ENCODE results near the gene FBXW12.

Gene FBXW12

GRCh38 chr3:48409291-48410201, 37.5 kb downstream of the FBXW12 start:
- H3K27ac Mint-ChIP-seq = no peak overlapping the region
- H3K4me1 Mint-ChIP-seq = no peaks in the 10 kb centered on the region
- no peaks in the 10 kb centered on the region for H3K27me3 Mint-ChIP-seq
- no peak for ATAC-seq (replicated peaks)
- H3K36me3 Mint-ChIP-seq = no peaks in the 10 kb centered on the region
- no peaks in the 10 kb centered on the region for H3K9me3 Mint-ChIP-seq
- no peak overlapping the region for H3K4me3 Mint-ChIP-seq
- no peak for DNase-seq

DNA sequence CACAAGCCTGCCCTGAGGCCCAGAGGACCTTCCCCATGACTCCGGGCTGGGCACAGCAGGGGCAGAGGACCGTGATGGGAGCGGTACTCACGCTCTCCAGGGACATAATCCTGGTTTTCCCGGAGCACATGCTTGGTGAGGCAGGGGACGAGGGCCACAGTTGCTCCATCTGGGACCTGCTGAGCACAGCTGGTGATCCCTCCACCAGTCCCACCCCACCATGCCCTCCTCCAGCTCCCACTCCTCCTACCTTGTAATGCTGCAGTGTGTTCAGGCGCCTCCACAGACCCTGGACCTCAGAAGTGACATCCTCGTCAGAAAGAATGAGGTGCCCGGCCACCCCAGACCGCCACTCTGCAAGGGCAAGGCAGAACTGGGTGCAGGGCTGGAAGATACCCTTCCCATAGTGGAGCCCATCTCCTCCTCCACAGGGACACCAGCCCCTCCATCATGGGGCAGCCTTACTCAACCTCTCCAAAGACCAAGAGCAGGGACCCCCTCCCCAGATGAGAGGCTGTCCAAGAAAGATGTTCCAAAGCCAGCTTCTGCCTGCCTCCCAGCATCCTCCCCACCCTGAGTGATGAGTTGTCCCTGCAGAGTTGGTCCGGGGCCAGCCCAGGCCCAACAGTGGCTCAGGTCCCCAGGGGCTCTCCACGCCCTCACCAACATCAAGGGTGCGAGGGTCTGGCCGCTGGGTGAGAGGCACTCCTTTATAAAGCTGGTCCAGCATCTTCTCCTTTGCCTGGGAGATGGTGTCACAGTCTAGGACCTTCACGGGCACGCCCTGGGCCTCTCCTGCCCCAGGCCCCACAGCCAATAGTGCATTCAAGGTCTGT, 38.4 kb downstream of the FBXW12 start:
- Mint-ChIP-seq H3K4me1 (no peaks in the 10 kb centered on the region), H3K9me3 (no peaks in the 10 kb centered on the region), H3K36me3 (no peaks in the 10 kb centered on the region), H3K27ac (no peak overlapping the region), H3K27me3 (no peaks in the 10 kb centered on the region), H3K4me3 (no peak overlapping the region)
- DNase-seq (no peak), ATAC-seq (replicated peaks) (no peak)

GRCh38 chr3:48411041-48411588, 39.1 kb downstream of the FBXW12 start:
- H3K36me3 Mint-ChIP-seq = no peaks in the 10 kb centered on the region
- DNase-seq (no peak), ATAC-seq (replicated peaks) (no peak)
- H3K27me3 Mint-ChIP-seq = no peaks in the 10 kb centered on the region
- no peak overlapping the region for H3K4me3 Mint-ChIP-seq
- no peaks in the 10 kb centered on the region for H3K9me3 Mint-ChIP-seq
- H3K4me1 Mint-ChIP-seq = no peaks in the 10 kb centered on the region
- no peak overlapping the region for H3K27ac Mint-ChIP-seq

- DNase-seq (no peak), ATAC-seq (replicated peaks) (no peak)
- Mint-ChIP-seq H3K9me3 (no peaks in the 10 kb centered on the region), H3K36me3 (no peaks in the 10 kb centered on the region), H3K27me3 (no peaks in the 10 kb centered on the region), H3K4me1 (no peaks in the 10 kb centered on the region), H3K4me3 (no peak overlapping the region), H3K27ac (no peak overlapping the region)
Observed at GRCh38 chr3:48411606-48412374, 39.8 kb downstream of the FBXW12 start.

- H3K27ac Mint-ChIP-seq = no peak overlapping the region
- no peaks in the 10 kb centered on the region for H3K9me3 Mint-ChIP-seq
- ATAC-seq (replicated peaks) (no peak), DNase-seq (no peak)
- no peaks in the 10 kb centered on the region for H3K36me3 Mint-ChIP-seq
- no peaks in the 10 kb centered on the region for H3K4me1 Mint-ChIP-seq
- H3K27me3 Mint-ChIP-seq = no peaks in the 10 kb centered on the region
- H3K4me3 Mint-ChIP-seq = no peak overlapping the region
Observed at GRCh38 chr3:48412375-48413001, 40.5 kb downstream of the FBXW12 start.

DNA sequence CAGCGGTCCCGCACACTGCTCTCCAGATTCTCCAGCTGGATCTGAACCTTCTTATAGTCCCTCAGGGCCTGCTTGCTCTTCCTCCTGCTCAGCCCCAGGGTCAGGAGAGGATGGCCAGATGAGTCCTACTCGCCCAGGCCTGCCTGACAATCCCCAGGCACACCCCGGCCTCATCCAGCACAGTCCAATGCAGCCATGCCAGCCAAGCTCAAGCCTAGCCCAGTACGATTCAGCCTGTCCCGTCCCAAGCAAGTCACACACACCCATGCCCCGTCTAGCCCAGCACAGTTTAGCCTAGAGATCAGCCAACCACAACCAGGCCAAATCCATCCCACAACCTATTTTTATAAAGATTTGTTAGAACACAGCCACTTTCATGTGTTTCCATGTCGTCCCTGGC, 41.1 kb downstream of the FBXW12 start:
- Mint-ChIP-seq H3K4me1 (no peaks in the 10 kb centered on the region), H3K9me3 (no peaks in the 10 kb centered on the region), H3K27ac (no peak overlapping the region), H3K27me3 (no peaks in the 10 kb centered on the region), H3K36me3 (no peaks in the 10 kb centered on the region), H3K4me3 (no peak overlapping the region)
- DNase-seq (no peak), ATAC-seq (replicated peaks) (no peak)

DNA sequence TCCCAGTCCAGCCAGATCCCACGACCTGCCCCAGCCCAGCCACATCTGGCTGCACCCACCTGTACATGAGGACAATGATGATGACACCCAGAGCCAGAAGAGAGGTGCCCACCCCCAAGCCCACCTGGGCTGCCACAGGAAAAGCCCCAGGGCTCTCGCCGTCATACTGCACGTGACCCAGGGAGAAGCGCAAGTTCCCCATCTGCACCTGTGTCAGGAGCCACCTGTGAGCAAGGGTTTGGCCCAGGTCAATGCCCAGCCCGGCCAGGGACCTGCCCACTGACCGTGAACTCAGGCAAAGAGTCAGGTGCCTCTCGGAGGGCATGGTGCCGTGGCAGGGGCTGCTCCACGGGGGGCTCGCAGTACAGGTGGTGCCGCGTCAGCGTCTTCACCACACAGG, 41.6 kb downstream of the FBXW12 start:
- Mint-ChIP-seq H3K27ac (no peak overlapping the region), H3K9me3 (no peaks in the 10 kb centered on the region), H3K36me3 (no peaks in the 10 kb centered on the region), H3K4me3 (no peak overlapping the region), H3K4me1 (no peaks in the 10 kb centered on the region), H3K27me3 (no peaks in the 10 kb centered on the region)
- no peak for ATAC-seq (replicated peaks)
- no peak for DNase-seq

DNA sequence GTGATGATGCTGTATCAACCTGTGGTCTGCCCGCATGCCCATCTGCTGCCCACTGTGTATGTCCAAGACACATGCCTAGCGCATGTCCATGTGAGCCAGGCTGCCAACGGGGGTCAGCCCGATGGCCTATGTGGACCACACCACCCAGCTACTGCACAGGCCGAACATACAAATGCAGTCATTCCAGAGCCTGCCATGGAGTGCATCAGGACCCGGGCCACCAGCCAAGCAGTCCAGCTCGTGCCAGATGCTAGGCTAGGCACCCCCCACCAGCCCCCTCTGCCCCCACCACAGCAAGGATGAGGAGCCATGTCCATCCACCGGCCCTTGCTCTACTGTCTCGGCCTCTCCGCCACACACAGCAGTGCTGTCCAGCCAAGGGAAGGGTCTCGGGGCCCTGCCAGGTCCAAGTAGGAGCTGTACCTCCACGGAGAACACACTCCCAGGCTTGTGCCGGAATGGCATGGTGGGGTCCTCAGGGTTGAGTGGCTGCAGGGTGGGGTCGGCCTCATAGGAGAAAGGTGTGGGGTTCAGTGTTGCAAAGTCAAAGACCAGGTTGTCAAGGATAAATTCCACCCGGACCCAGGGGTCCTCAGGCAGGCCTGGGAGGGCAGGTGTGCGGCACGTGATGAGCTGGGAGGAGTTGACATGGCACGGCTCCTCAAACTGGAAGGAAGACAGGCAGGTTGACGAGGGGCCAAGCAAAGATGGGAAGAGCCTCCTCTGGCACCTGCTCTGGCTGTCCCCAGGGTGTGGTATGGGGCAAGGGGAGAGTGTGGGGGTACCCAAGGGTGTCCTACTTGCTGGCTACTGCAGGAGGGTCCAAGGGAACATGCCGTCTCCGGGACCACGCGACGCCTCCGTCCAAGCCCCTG, 42.6 kb downstream of the FBXW12 start:
- H3K4me3 Mint-ChIP-seq = no peak overlapping the region
- no peak overlapping the region for H3K27ac Mint-ChIP-seq
- ATAC-seq (replicated peaks) (no peak), DNase-seq (no peak)
- no peaks in the 10 kb centered on the region for H3K36me3 Mint-ChIP-seq
- H3K9me3 Mint-ChIP-seq = no peaks in the 10 kb centered on the region
- H3K27me3 Mint-ChIP-seq = no peaks in the 10 kb centered on the region
- no peaks in the 10 kb centered on the region for H3K4me1 Mint-ChIP-seq

- no peaks in the 10 kb centered on the region for H3K27me3 Mint-ChIP-seq
- no peak overlapping the region for H3K27ac Mint-ChIP-seq
- H3K4me1 Mint-ChIP-seq = no peaks in the 10 kb centered on the region
- H3K4me3 Mint-ChIP-seq = no peak overlapping the region
- ATAC-seq (replicated peaks) = no peak
- DNase-seq = no peak
- no peaks in the 10 kb centered on the region for H3K9me3 Mint-ChIP-seq
- no peaks in the 10 kb centered on the region for H3K36me3 Mint-ChIP-seq
Observed at GRCh38 chr3:48415251-48415953, 43.4 kb downstream of the FBXW12 start.

DNA sequence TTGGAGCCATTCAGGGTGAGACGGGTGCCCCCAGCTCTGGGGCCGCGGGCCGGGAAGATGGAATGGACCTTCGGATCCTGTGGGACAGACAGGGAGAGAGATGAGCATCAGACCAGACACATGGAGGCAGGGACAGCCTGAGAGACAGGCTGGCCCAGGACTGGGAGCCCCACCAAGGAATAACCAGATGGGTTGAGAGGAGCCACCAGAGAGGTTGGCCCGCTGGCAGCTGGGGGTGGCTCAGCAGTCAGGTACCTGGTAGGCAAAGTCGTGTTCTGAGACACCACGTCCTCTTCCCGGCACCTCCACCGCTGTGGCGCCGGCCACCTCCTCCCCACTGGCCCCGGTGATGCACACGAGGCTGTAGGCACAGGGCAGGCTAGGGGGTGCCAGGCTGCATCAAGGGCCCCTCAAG, 44.1 kb downstream of the FBXW12 start:
- Mint-ChIP-seq H3K4me1 (no peaks in the 10 kb centered on the region), H3K9me3 (no peaks in the 10 kb centered on the region), H3K27me3 (no peaks in the 10 kb centered on the region)

DNA sequence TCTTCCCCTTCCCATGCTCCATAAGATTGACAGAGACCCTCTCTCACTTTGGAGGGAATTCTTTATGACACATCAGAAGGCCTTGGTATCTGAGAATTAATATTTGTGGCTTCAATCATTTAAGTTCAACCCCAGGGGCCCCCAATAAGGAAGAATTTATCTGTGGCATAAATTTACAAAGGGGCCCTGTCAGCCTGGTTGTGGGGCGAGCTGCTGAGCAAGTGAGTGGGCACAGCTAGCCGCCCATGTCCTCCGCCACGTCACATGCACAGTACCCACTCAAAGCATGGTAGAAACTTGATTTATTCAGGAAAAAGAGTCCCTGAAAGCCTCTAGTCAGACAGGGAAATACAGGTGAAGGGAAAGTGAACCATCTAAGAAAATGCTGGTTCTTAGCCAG, 44.5 kb downstream of the FBXW12 start:
- DNase-seq = no peak

More for the DNA sequence above, 44.1 kb downstream of the FBXW12 start:
- DNase-seq (no peak), ATAC-seq (replicated peaks) (no peak)
- H3K4me3 Mint-ChIP-seq = no peak overlapping the region
- no peak overlapping the region for H3K27ac Mint-ChIP-seq
- H3K36me3 Mint-ChIP-seq = no peaks in the 10 kb centered on the region

GRCh38 chr3:48417529-48418108, 45.6 kb downstream of the FBXW12 start:
- Mint-ChIP-seq H3K27ac (no peak overlapping the region), H3K4me3 (no peak overlapping the region), H3K36me3 (no peaks in the 10 kb centered on the region), H3K9me3 (no peaks in the 10 kb centered on the region), H3K27me3 (no peaks in the 10 kb centered on the region), H3K4me1 (no peaks in the 10 kb centered on the region)
- ATAC-seq (replicated peaks) (no peak), DNase-seq (no peak)

More for the DNA sequence above, 44.5 kb downstream of the FBXW12 start:
- H3K36me3 Mint-ChIP-seq = no peaks in the 10 kb centered on the region
- no peak overlapping the region for H3K4me3 Mint-ChIP-seq
- H3K4me1 Mint-ChIP-seq = no peaks in the 10 kb centered on the region
- ATAC-seq (replicated peaks) = no peak
- no peaks in the 10 kb centered on the region for H3K27me3 Mint-ChIP-seq
- no peaks in the 10 kb centered on the region for H3K9me3 Mint-ChIP-seq
- no peak overlapping the region for H3K27ac Mint-ChIP-seq
